ENCODE results near the gene COPZ2.

DNA sequence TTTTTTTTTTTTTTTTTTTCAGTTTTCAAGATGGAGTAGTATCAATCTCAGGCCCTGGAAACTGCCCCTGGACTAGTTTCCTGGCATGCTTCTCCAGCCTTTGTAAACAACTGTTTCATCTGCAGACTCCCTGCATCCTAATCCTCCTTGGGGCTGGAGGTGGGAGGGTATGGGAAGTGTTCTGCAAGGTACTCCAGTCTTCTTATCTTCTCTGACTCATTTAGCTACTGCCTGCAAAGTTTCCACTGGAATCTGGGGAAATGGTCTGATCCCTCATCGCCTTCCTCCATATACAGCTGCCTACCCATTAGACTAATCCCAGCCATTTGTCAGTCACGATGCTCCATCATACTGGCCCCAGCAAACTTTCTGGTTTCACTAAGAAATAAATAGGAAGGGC, 21.5 kb downstream of the COPZ2 start:
- TF ChIP-seq, protein P1, sequence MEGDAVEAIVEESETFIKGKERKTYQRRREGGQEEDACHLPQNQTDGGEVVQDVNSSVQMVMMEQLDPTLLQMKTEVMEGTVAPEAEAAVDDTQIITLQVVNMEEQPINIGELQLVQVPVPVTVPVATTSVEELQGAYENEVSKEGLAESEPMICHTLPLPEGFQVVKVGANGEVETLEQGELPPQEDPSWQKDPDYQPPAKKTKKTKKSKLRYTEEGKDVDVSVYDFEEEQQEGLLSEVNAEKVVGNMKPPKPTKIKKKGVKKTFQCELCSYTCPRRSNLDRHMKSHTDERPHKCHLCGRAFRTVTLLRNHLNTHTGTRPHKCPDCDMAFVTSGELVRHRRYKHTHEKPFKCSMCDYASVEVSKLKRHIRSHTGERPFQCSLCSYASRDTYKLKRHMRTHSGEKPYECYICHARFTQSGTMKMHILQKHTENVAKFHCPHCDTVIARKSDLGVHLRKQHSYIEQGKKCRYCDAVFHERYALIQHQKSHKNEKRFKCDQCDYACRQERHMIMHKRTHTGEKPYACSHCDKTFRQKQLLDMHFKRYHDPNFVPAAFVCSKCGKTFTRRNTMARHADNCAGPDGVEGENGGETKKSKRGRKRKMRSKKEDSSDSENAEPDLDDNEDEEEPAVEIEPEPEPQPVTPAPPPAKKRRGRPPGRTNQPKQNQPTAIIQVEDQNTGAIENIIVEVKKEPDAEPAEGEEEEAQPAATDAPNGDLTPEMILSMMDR (IDR thresholded peaks at IDR 0.05; ENCODE audit: low read depth, low read length): no peak
- TF ChIP-seq MYC (IDR thresholded peaks at IDR 0.05; ENCODE audit: low read depth, low read length): no peak
